GM20000 (cell line): Measurements from ENCODE around the gene C1QL1.

Experiments used
- DNase-seq: peaks from one replicate; pipeline ENCODE4 v3.0.0; 2012; ENCODE audit warnings: low spot score
- CTCF ChIP-seq: IDR thresholded peaks from 2 replicates; pipeline ENCODE4 v1.5.1; 2012; ENCODE audit warnings: mild to moderate bottlenecking, control low read depth; ENCODE audit errors: extremely low read depth, missing control alignments

C1QL1 gene

GRCh38 chr17:44932787-44933097 is 35.4 kb downstream of the C1QL1 start:
- no peak for DNase-seq
- no peak for TF ChIP-seq CTCF

GRCh38 chr17:44932096-44932786 is 35.9 kb downstream of the C1QL1 start:
- no peak for DNase-seq
- no peak for TF ChIP-seq CTCF

- TF ChIP-seq CTCF = no peak
- DNase-seq = no peak
These were observed 36.7 kb downstream of the C1QL1 start for GRCh38 chr17:44931376-44931775.

GRCh38 chr17:44930667-44931066 is 37.4 kb downstream of the C1QL1 start:
- DNase-seq = no peak
- TF ChIP-seq CTCF = no peak

- no peak for TF ChIP-seq CTCF
- no peak for DNase-seq
These were observed 39.0 kb downstream of the C1QL1 start for GRCh38 chr17:44928950-44929720.

GRCh38 chr17:44928136-44928535 is 40.0 kb downstream of the C1QL1 start:
- DNase-seq = no peak
- TF ChIP-seq CTCF = no peak

- DNase-seq = no peak
- no peak for TF ChIP-seq CTCF
These were observed 40.4 kb downstream of the C1QL1 start for GRCh38 chr17:44927696-44928095.
